Activated CD8-positive, alpha-beta T cell treated with anti-CD3 and anti-CD28 coated beads for 36 hours (primary cell): ENCODE measurements around the gene PNLIPRP2. TPM values are rescaled to one million over a fixed set of nuclear protein-coding genes. Genes with fewer than 3 reads are reported as not detected.

Experiments used
- ATAC-seq: fragments of 200-7000 bp; cut with Tn5 transposase; one replicate; pipeline ENCODE4 v1.10.0; 2021; ENCODE audit warnings: mild to moderate bottlenecking, moderate library complexity
- CTCF ChIA-PET: fragments of 350-600 bp; sonication (Branson Sonifier 250); formaldehyde crosslinking; loops from one replicate; lab custom pipeline; 2021; ENCODE audit warnings: antibody characterized with exemption; lab: Charles Lee
- POLR2A ChIA-PET: fragments of 350-600 bp; sonication (Branson Sonifier 250); formaldehyde crosslinking; loops from one replicate; lab custom pipeline; 2021; ENCODE audit warnings: antibody characterized with exemption; lab: Charles Lee
- DNase-seq: peaks from one replicate; pipeline ENCODE4 v3.0.0-alpha.2; 2020
- H3K27ac Mint-ChIP-seq: one replicate; pipeline ENCODE4 v1.8.0; 2021; ENCODE audit warnings: mild to moderate bottlenecking, mixed read lengths
- H3K27me3 Mint-ChIP-seq: one replicate; pipeline ENCODE4 v1.8.0; 2021; ENCODE audit warnings: mixed read lengths
- H3K36me3 Mint-ChIP-seq: one replicate; pipeline ENCODE4 v1.8.0; 2021; ENCODE audit warnings: low read depth, mixed read lengths
- H3K4me1 Mint-ChIP-seq: one replicate; pipeline ENCODE4 v1.8.0; 2021; ENCODE audit warnings: low read depth, mixed read lengths
- H3K4me3 Mint-ChIP-seq: one replicate; pipeline ENCODE4 v1.8.0; 2021; ENCODE audit warnings: mild to moderate bottlenecking, moderate library complexity, mixed read lengths
- H3K9me3 Mint-ChIP-seq: one replicate; pipeline ENCODE4 v1.8.0; 2021; ENCODE audit warnings: mixed read lengths
- CTCF ChIP-seq: fragments of 200-600 bp; IDR thresholded peaks from one replicate; pipeline ENCODE4 v1.8.0; 2022; ENCODE audit warnings: antibody characterized with exemption, mild to moderate bottlenecking
- intact Hi-C: fragments of 100-400 bp; cut with micrococcal nuclease; formaldehyde crosslinking; loops from one replicate; pipeline ENCODE4 v1.10.0; 2022
- total RNA-seq, 2 experiments: library from RNA; stranded (reverse); gene quantifications; one replicate each; pipeline ENCODE4 v1.2.3, GENCODE V29; 2021

Gene PNLIPRP2
- total RNA-seq, 2 experiments from 2014 or later, result not detected

- no peak for TF ChIP-seq CTCF
- Mint-ChIP-seq H3K27me3 (peaks cover 8% of the 10 kb centered on the region), H3K4me3 (no peak overlapping the region), H3K27ac (no peak overlapping the region), H3K36me3 (no peaks in the 10 kb centered on the region), H3K9me3 (no peaks in the 10 kb centered on the region), H3K4me1 (no peaks in the 10 kb centered on the region)
- ChIA-PET CTCF (interaction anchor here (1.2 kb wide), 1 partner anchor 182 kb away, joined by 3 read pairs; no protein-coding TSS in a partner anchor), POLR2A (no interaction called here)
- no peak for ATAC-seq
- intact Hi-C loops, result no loop called here
- no peak for DNase-seq
These were observed 14.7 kb upstream of the PNLIPRP2 start for GRCh38 chr10:116606061-116606483.

GRCh38 chr10:116607336-116607735 lies 13.4 kb upstream of the PNLIPRP2 start:
- no peaks in the 10 kb centered on the region for H3K9me3 Mint-ChIP-seq
- no peak for ATAC-seq
- H3K4me3 Mint-ChIP-seq, result no peak overlapping the region
- CTCF ChIA-PET, result interaction anchor here (1.2 kb wide), 1 partner anchor 181 kb away, joined by 3 read pairs; no protein-coding TSS in a partner anchor
- POLR2A ChIA-PET, result no interaction called here
- DNase-seq, result no peak
- no peak overlapping the region for H3K27ac Mint-ChIP-seq
- H3K27me3 Mint-ChIP-seq, result peaks cover 8% of the 10 kb centered on the region
- no peaks in the 10 kb centered on the region for H3K36me3 Mint-ChIP-seq
- intact Hi-C loops, result no loop called here
- no peaks in the 10 kb centered on the region for H3K4me1 Mint-ChIP-seq
- TF ChIP-seq CTCF, result no peak

- DNase-seq, result no peak
- Mint-ChIP-seq H3K9me3 (no peaks in the 10 kb centered on the region), H3K4me3 (no peak overlapping the region), H3K4me1 (no peaks in the 10 kb centered on the region), H3K27ac (no peak overlapping the region), H3K27me3 (peaks cover 11% of the 10 kb centered on the region), H3K36me3 (no peaks in the 10 kb centered on the region)
- intact Hi-C loops, result no loop called here
- CTCF ChIA-PET, result no interaction called here
- POLR2A ChIA-PET, result no interaction called here
- ATAC-seq, result no peak
- no peak for TF ChIP-seq CTCF
These were observed 11.8 kb upstream of the PNLIPRP2 start for GRCh38 chr10:116608686-116609594.

GRCh38 chr10:116610443-116611152 lies 10.2 kb upstream of the PNLIPRP2 start:
- DNase-seq (no peak), ATAC-seq (no peak)
- no peak for TF ChIP-seq CTCF
- ChIA-PET POLR2A (no interaction called here), CTCF (no interaction called here)
- Mint-ChIP-seq H3K36me3 (no peaks in the 10 kb centered on the region), H3K4me3 (no peak overlapping the region), H3K4me1 (no peaks in the 10 kb centered on the region), H3K27me3 (peaks cover 9% of the 10 kb centered on the region), H3K9me3 (no peaks in the 10 kb centered on the region), H3K27ac (no peak overlapping the region)
- intact Hi-C loops, result no loop called here

- H3K9me3 Mint-ChIP-seq, result no peaks in the 10 kb centered on the region
- ChIA-PET CTCF (no interaction called here), POLR2A (no interaction called here)
- no peaks in the 10 kb centered on the region for H3K36me3 Mint-ChIP-seq
- peaks cover 9% of the 10 kb centered on the region for H3K27me3 Mint-ChIP-seq
- ATAC-seq, result no peak
- no peaks in the 10 kb centered on the region for H3K4me1 Mint-ChIP-seq
- no peak for DNase-seq
- intact Hi-C loops, result no loop called here
- no peak overlapping the region for H3K4me3 Mint-ChIP-seq
- no peak for TF ChIP-seq CTCF
- no peak overlapping the region for H3K27ac Mint-ChIP-seq
These were observed 9.6 kb upstream of the PNLIPRP2 start for GRCh38 chr10:116611153-116611545.
